GM21528 (cell line): Measurements from ENCODE around the gene MAP3K6.
A peak's percentile ranks its signal among the peaks of the same experiment; 100 is the strongest.

ENCODE experiments used
- ATAC-seq: cut with Tn5 transposase; IDR thresholded peaks from one replicate; pipeline ENCODE4 v1.9.1; 2021; ENCODE audit warnings: mild to moderate bottlenecking, moderate library complexity; ENCODE audit not compliant: unreplicated experiment, low FRiP score

Gene MAP3K6

DNA sequence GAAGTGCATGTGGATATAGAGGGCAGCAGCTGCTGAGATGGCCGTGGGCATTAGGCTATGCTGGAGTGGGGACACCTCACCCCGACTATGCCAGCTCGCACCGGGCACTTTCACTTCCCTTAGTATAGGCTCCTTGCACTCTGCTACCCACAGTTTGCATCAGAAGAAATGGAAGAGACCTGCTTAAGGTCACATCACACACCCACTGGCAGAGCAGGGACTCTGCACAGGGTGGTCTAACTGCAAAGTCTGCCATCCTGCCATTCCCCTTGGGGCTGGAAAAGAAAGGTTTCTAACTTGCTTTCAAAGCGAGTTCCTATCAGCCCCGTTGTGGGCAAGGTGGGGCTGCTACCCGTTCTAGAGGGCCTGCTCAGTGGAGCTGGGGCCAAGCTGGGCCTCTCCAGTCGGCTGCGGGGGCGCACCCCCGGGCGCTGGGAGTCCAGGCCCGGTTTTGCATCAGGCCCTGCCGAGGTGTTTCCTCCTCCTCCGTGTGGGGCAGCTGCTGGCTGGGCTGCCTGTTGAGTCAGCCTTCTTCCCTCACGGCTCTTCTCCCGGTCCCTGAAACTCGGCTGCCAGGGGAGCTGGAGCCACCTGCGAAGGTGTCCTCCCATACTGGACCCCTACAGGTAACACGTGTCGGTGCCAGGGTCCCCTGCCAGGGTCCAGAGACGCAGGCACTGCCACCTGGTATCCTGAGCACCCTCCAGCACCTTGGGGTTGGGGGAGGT lies 25.1 kb downstream of the MAP3K6 start, which contains the start of gene SYTL1:
TSS of gene SYTL1 (plus strand) at position 498 of the 728 bp plus-strand sequence. CDS start 3,313 bp downstream, outside the sequence.
- peak; percentile 50 for ATAC-seq

DNA sequence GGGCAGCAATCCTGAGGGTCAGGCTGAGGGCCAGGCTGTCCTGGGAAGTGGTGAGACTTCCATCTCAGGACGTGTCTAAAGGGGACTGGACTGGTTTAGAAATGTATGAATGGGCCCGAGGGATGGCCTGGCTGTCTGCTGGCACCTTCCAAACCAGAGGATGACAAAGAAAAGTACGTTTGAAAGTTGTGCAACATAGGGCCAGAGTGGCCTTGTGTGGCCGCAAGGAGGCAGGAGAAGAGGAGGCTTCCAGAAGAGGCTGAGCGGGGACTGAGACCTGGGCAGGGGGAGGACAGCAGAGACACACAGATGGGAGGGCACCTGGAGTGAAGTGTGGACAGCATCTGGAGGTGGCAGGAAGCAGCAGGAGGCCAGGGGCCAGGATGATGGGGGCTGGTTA lies 27.5 kb downstream of the MAP3K6 start:
- ATAC-seq = no peak

DNA sequence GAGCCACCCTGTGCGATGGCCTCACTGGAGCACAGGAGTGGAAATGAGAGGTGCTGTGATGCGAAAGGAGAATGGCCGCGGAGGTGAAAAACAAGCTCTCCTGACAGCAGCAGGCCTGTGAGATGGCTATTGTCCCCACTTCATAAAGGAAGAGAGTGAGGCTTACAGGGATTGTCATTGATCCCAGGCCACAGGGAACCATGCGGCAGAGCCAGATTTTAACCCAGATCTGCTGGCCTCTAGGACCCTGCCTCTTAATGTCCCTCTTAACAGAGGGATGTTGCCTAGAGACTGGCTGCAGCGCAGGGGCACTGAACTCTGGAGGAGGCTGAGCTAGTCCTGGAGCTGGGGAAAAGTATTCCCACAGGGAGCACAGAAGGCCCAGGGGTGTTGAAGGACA lies 28.0 kb downstream of the MAP3K6 start:
- no peak for ATAC-seq

- ATAC-seq = no peak
Measured at GRCh38 chr1:27336756-27337155, 30.0 kb downstream of the MAP3K6 start.

GRCh38 chr1:27335506-27336422 lies 31.0 kb downstream of the MAP3K6 start:
- no peak for ATAC-seq

DNA sequence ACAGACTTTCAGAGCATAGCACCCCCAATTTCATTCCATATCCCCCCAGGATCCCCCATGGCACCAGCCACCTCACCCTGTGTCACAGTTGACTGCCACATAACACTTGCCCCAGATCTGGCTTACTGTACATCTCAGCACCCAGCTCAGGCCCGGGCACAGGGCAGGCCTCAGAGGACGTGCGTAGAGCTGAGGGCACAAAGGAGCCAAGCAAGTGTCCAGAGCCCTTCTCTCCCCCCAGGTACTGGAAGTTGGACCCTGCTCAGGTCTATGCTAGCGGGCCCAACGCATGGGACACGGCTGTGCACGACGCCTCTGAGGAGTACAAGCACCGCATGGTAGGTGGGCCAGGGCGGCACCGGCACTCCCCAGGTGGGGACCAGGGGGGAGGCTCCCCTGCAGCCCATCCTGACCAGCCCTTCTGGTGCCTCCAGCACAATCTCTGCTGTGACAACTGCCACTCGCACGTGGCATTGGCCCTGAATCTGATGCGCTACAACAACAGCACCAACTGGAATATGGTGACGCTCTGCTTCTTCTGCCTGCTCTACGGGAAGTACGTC lies 33.0 kb downstream of the MAP3K6 start:
- ATAC-seq = no peak

- ATAC-seq = no peak
Measured at GRCh38 chr1:27332536-27333281, 34.1 kb downstream of the MAP3K6 start.

- ATAC-seq = no peak
Measured at GRCh38 chr1:27331922-27332321, 34.8 kb downstream of the MAP3K6 start.

DNA sequence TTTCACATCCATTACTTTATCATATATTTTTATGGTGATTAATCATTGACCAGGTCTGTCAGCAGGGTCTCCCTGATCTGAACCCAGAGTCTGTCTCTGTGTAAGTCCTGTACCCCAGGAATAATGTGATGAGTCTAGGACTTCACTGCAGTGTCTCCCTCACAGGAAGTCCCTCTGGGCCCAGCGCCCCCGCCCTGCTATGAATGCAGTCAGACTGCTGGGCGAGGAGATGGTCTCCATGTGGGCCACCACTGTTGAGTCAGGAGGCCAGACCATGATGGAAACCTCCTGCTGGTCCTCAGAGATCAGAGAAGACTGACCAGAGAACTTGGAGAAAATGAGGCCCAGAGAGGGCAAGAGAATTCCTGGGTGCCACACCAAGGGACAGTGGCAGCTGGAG lies 35.3 kb downstream of the MAP3K6 start:
- no peak for ATAC-seq

- ATAC-seq = no peak
Measured at GRCh38 chr1:27330786-27331185, 36.0 kb downstream of the MAP3K6 start.

- ATAC-seq = no peak
Measured at GRCh38 chr1:27327964-27328363, 38.8 kb downstream of the MAP3K6 start.

- ATAC-seq = no peak
Measured at GRCh38 chr1:27325286-27325685, 41.5 kb downstream of the MAP3K6 start.

DNA sequence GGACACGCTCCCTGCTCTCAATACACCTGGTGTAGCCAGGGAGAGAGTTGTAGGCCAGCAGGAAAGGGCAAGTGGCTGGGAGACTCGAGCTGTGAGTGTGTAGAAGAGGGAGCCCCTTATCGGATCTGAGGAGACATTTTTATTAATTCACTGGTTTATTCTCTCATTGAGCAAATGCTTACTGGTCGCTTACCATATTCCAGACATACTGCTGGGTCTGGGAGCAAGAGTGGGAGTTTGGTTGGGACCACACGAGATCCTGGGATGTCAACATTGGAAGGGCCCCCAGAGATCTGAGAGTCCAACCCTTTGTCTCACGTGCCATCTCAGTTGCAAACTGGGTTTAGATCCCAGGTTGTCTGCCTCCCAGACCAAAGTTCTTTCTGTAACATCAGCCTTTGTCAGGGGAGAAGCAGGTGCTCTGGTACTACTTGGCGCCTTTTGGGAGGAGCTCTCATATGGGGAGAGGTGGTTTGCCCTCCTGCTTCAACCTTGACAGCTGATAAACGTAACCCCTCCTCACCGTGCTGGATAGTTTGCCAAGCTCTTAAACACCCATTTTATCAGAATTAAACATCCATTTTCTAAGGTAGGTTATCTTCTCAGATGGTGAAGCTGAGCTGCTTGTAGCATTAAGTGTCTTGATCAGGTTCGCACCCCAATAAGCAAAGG lies 44.1 kb downstream of the MAP3K6 start:
- ATAC-seq = peak; percentile 13

GRCh38 chr1:27321813-27322568 lies 44.8 kb downstream of the MAP3K6 start, which contains the start of gene TMEM222:
Gene TMEM222 (plus strand): TSS chr1:27322163. CDS start chr1:27322198, 35 bp downstream.
- peak; percentile 91 for ATAC-seq

GRCh38 chr1:27318596-27318995 lies 48.2 kb downstream of the MAP3K6 start:
- no peak for ATAC-seq

- no peak for ATAC-seq
Measured at GRCh38 chr1:27318136-27318535, 48.6 kb downstream of the MAP3K6 start.

GRCh38 chr1:27316860-27317259 lies 49.9 kb downstream of the MAP3K6 start:
- no peak for ATAC-seq

DNA sequence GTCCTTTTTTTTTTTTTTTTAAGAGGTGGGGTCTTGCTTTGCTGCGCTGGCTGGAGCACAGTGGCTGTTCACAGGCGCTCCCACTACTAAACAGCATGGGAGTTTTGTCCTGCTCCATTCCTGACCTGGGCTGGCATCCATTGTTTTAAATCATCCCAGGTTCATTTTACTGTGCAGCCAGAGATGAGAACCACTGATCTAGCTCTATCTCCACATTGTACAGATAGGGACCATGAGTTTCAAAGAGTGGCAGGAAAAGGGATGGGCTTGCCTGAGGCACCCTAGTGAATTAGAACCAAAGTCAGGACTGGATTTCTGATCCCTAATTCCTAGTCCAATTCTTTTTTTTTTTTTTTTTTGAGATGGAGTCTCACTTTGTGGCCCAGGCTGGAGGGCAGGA lies 52.0 kb downstream of the MAP3K6 start:
- no peak for ATAC-seq

- ATAC-seq = no peak
Measured at GRCh38 chr1:27314169-27314568, 52.6 kb downstream of the MAP3K6 start.
